GM12891 (cell line): ENCODE measurements around the gene GAB1.

Experiments
- DNase-seq: peaks from one replicate; pipeline ENCODE4 v3.0.0; 2011; ENCODE audit warnings: low spot score; ENCODE audit not compliant: insufficient read length
- FAIRE-seq: peaks from 2 replicates; lab custom pipeline; 2011; peaks lifted over from hg19 to GRCh38; lab: Jason Lieb, UNC
- PAX5 ChIP-seq: IDR thresholded peaks from 2 replicates; pipeline ENCODE4 v1.6.1; 2011; ENCODE audit warnings: low read length, moderate library complexity, mild to moderate bottlenecking; ENCODE audit not compliant: insufficient read depth, severe bottlenecking
- POLR2A ChIP-seq: IDR thresholded peaks from 2 replicates; pipeline ENCODE4 v1.6.1; 2011; ENCODE audit warnings: low read depth, low read length, control low read depth
- POLR2AphosphoS5 ChIP-seq: IDR thresholded peaks from 2 replicates; pipeline ENCODE4 v1.6.1; 2011; ENCODE audit warnings: low read depth, low read length, control low read depth
- POU2F2 ChIP-seq: IDR thresholded peaks from 2 replicates; pipeline ENCODE4 v1.6.1; 2011; ENCODE audit warnings: low read depth, mild to moderate bottlenecking, control low read depth, low read length, moderate library complexity
- SPI1 ChIP-seq: IDR thresholded peaks from 2 replicates; pipeline ENCODE4 v1.6.1; 2011; ENCODE audit warnings: low read depth, low read length, control low read depth
- TAF1 ChIP-seq: IDR thresholded peaks from 2 replicates; pipeline ENCODE4 v1.6.1; 2011; ENCODE audit warnings: low read depth, low read length, control low read depth

The GAB1 gene

GRCh38 chr4:143498021-143498420 is 161.3 kb downstream of the GAB1 start:
- FAIRE-seq (no peak), DNase-seq (no peak)
- TF ChIP-seq PAX5: no peak
- no peak for TF ChIP-seq SPI1

DNA sequence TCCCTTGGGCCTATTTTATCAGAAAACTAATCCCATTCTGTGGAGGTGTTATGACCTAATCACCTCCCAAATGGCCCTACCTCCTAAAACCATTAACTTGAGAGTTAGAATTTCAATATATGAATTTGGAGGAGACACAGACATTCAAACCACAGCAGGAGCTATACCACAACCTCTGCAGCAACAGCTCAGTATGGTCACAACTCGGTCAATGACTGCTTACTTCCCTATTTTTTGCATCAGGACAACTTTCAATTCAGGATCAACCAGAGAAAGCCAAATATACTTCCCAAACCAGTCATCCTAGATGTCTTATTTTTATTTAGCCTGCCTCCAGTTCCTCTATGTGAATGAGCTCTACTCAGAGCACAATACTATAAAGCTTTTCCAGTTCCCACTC is 165.6 kb downstream of the GAB1 start:
- no peak for FAIRE-seq
- TF ChIP-seq POU2F2: no peak
- TF ChIP-seq TAF1: no peak
- TF ChIP-seq POLR2AphosphoS5: no peak
- no peak for TF ChIP-seq SPI1
- no peak for TF ChIP-seq PAX5
- TF ChIP-seq POLR2A: no peak
- no peak for DNase-seq

DNA sequence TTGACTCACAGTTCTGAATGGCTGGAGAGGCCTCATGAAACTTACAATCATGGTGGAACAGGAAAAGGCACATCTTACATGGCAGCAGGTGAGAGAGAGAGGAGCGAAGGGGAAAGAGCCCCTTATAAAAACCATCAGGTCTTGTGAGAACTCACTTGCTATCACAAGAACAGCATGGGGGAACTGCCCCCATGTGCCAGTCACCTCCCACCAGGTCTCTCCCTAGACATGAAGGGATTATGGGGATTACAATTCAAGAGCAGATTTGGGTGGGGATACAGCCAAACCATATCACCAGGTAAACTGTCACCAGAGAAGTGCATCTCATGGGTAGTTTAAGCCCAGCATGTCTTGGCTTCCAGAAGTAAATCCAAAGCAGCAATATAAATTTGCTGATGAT is 169.4 kb downstream of the GAB1 start:
- DNase-seq (no peak), FAIRE-seq (no peak)
- no peak for TF ChIP-seq POLR2AphosphoS5
- TF ChIP-seq SPI1: no peak
- no peak for TF ChIP-seq POLR2A
- TF ChIP-seq PAX5: no peak
- TF ChIP-seq POU2F2: no peak
- TF ChIP-seq TAF1: no peak

DNA sequence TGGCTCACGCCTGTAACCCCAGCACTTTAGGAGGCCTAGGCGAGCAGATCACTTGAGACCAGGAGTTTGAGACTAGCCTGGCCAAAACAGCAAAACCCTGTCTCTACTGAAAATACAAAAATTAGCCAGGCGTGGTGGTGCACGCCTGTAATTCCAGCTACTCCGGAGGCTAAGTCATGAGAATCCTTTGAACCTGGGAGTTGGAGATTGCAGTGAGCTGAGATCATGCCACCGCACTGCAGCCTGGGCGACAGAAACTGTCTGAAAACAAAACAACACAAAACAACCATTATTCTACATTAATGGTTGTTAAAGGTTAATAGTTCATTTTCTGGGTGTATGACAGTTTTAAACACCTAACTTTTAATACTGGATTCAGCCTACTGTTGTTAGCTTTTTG is 175.2 kb downstream of the GAB1 start:
- no peak for FAIRE-seq
- no peak for TF ChIP-seq TAF1
- TF ChIP-seq POU2F2: no peak
- no peak for TF ChIP-seq PAX5
- TF ChIP-seq SPI1: no peak
- TF ChIP-seq POLR2A: no peak
- no peak for TF ChIP-seq POLR2AphosphoS5
- no peak for DNase-seq

- no peak for TF ChIP-seq POLR2A
- FAIRE-seq: no peak
- DNase-seq: no peak
These were observed 176.3 kb downstream of the GAB1 start for GRCh38 chr4:143512978-143513313.

DNA sequence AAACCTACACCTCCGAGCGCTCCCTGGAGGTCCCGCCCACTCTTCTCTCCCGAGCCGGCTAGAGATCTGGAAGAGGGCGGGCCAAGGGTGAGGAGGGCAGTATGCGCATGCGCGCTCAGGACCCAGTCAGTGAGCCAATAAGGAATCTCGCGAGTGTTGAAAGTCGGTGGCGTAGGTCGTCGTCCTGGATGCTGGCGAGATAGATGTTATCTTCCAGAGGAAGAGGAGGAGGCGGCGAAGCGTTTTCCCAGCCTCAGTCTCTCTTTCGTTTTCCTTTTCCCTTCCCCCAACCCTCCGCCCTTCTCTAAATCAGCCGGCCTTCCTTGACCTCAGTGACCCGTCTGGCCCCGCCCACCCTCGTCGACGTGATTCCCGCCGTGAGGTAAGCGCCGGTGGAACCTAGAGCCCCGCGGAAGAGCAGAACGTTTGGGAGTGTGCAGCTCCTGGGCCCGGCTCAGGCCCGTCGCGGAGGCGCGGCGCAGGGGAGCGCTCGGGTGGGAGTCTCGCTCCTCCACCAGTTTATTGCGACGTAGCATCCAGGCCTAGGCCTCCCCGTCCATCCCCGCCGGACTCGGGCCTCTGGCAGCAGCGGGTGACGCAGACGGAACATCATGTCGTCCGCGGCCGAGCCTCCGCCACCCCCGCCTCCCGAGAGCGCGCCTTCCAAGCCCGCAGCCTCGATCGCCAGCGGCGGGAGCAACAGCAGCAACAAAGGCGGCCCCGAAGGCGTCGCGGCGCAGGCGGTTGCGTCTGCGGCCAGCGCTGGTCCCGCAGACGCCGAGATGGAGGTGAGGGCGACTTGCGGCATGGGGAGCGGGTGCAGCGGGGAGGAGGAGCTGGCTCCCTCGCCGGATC is 176.9 kb downstream of the GAB1 start, which contains the start of gene SMARCA5:
TSS of gene SMARCA5 (plus strand) at position 389 of the 855 bp plus-strand sequence. CDS start at position 612, 223 bp downstream.
- TF ChIP-seq POU2F2: no peak
- TF ChIP-seq POLR2AphosphoS5: peak; percentile 40; the same call in 1 of the 2 replicates
- TF ChIP-seq POLR2A: peak; percentile 79
- peak; percentile 62 for TF ChIP-seq TAF1
- DNase-seq (peak; percentile 70), FAIRE-seq (peak; percentile 99)

DNA sequence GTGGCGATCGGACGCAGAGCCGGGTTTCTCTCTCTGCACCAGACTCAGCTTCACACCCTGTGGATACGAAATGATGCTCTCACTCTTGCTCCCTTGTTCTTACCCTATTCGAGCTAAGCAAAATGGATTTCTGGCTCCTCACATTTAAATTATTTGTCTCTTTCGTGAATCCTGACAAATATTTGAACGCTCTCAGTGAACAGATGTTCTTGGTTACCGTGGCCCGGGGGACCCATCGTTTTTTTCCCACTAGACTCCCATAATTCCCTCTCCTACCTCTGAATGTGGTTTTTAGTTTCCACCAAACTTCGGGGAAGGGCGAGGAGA is 177.5 kb downstream of the GAB1 start:
- FAIRE-seq (no peak), DNase-seq (no peak)
- TF ChIP-seq PAX5 (no peak), POU2F2 (no peak), SPI1 (no peak), POLR2A (no peak)

DNA sequence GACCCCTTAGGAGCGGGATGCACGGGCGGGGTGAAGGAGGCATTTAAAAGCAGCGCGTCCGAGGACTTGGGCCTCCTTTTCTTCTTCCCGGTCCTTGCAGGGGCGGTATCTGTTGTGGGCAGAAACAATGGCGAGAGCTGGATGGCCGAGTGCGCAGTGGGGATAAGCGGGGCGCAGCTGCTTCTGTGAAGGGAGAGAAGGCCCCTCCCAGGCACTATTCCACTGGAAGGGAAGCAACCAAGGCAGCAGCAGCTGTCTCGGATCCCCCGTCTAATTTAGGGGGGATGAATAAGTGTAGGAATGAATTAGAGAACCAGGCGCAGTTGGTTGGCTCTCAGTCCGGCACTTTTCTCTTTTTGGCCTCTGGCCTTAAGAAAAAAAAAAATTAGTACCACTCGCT is 177.8 kb downstream of the GAB1 start:
- DNase-seq (peak; percentile 5), FAIRE-seq (peak; percentile 64)
- TF ChIP-seq SPI1: no peak
- no peak for TF ChIP-seq POLR2AphosphoS5
- no peak for TF ChIP-seq POLR2A
- no peak for TF ChIP-seq PAX5
- TF ChIP-seq TAF1: no peak
- TF ChIP-seq POU2F2: no peak

DNA sequence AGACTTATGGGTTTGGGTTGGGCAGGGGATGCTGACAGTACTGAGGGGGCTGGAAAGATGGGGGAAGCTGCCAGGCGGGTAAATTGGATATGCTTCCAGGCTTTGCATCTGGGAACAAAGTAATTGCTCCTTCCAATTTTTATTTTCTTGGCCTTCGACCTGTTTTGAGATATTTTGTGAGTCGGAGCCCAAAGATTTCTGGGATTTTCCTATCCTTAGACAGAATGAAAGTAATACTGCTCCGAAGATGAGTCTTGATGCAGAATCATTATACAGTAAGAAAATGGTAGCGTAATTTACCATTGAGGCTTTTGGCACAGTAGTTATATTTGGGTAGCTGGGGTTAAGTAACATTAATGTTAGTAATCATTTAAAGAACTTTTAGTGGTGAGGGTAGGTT is 178.2 kb downstream of the GAB1 start:
- FAIRE-seq: no peak
- no peak for DNase-seq
- TF ChIP-seq POLR2AphosphoS5: no peak

GRCh38 chr4:143515905-143516304 is 179.2 kb downstream of the GAB1 start:
- FAIRE-seq (no peak), DNase-seq (no peak)
- TF ChIP-seq POLR2A: no peak
- TF ChIP-seq SPI1: no peak

GRCh38 chr4:143517764-143518163 is 181.1 kb downstream of the GAB1 start:
- FAIRE-seq (no peak), DNase-seq (no peak)
- TF ChIP-seq PAX5 (no peak), POU2F2 (no peak), TAF1 (no peak), POLR2AphosphoS5 (no peak)
